Measurements from ENCODE around the gene FAM107B. TPM values are rescaled to one million over a fixed set of nuclear protein-coding genes. Genes with fewer than 3 reads are reported as not detected.

The FAM107B gene
- total RNA-seq, 1 experiment from 2014 or later = 41.6 TPM

GRCh38 chr10:14731875-14732512 is 42.7 kb downstream of the FAM107B start (continued):
- TF ChIP-seq EZH2phosphoT487 (IDR thresholded peaks at IDR 0.05; ENCODE audit: borderline replicate concordance) = no peak
- no peak for TF ChIP-seq CEBPB (IDR thresholded peaks at IDR 0.05; ENCODE audit: low read depth)
- no peak for TF ChIP-seq POLR2AphosphoS5 (IDR thresholded peaks at IDR 0.05; ENCODE audit: low read depth, low read length)
- TF ChIP-seq ZBTB33 (IDR thresholded peaks at IDR 0.05; ENCODE audit: extremely low read depth, insufficient replicate concordance, low read length) = no peak

GRCh38 chr10:14728346-14728745 is 46.4 kb downstream of the FAM107B start:
- Histone ChIP-seq H3K4me2 (ENCODE audit: low read length) (no peak overlapping the region), H3K36me3 (ENCODE audit: control insufficient read depth in 1 of 2, insufficient read depth in 2 of 2, low read length in 2 of 2) (no peaks in the 10 kb centered on the region)

More at GRCh38 chr10:14728346-14728745, 46.4 kb downstream of the FAM107B start:
- Histone ChIP-seq H3K79me2 (ENCODE audit: insufficient read depth, low read length) (no peaks in the 10 kb centered on the region), H3K27me3 (ENCODE audit: insufficient read depth, low read length) (peaks cover 10% of the 10 kb centered on the region; the same call in 1 of the 2 replicates), H3K9me3 (ENCODE audit: control insufficient read depth in 1 of 2, insufficient read depth in 1 of 2, low read depth in 1 of 2, low read length in 2 of 2) (peaks cover 0 to 4% of the 10 kb centered on the region in 2 experiments; a peak in 1 of 4 replicates), H3K9ac (ENCODE audit: low read length) (no peak overlapping the region), H3K27ac (ENCODE audit: low read depth, low read length) (no peak overlapping the region), H3K4me3 (replicated peaks in 1 of 2; ENCODE audit: low read depth in 1 of 2, low read length in 2 of 2) (no peak overlapping the region), H2AFZ (ENCODE audit: low read depth, low read length, poor library complexity, severe bottlenecking) (no peak overlapping the region), H4K20me1 (ENCODE audit: insufficient read depth) (no peaks in the 10 kb centered on the region), H3K4me1 (ENCODE audit: control insufficient read depth in 1 of 2, insufficient read depth in 2 of 2, low read length in 2 of 2) (no peaks in the 10 kb centered on the region), H3K9me2 (ENCODE audit: insufficient read depth) (no peaks in the 10 kb centered on the region)
- RAD21 ChIA-PET (ENCODE audit: low non-redundant PET in 1 of 2, low total read pairs in 2 of 2, uncharacterized antibody in 2 of 2, unreplicated experiment in 2 of 2) = no interaction called here
- intact Hi-C loops (cut with micrococcal nuclease) = no loop called here
- CTCF ChIA-PET = no interaction called here
- no peak for TF ChIP-seq SP1 (IDR thresholded peaks at IDR 0.05; ENCODE audit: low read depth)
- no peak for TF ChIP-seq CBX3 (IDR thresholded peaks at IDR 0.05; ENCODE audit: low read depth)
- no peak for TF ChIP-seq REST (IDR thresholded peaks at IDR 0.05; ENCODE audit: low read depth)
- ATAC-seq = no peak
- no peak for DNase-seq (ENCODE audit: low read depth, low spot score)
- POLR2A ChIA-PET = no interaction called here
- BruUV-seq (replicated peaks) = no TSS peak
